ENCODE measurements around the gene PCNX3.

GRCh38 chr11:65612691-65613090 is 2.9 kb upstream of the PCNX3 start:
- TF ChIP-seq GATA2 (IDR thresholded peaks at IDR 0.05; ENCODE audit: low read depth, low read length) = no peak
- no peak for TF ChIP-seq GATA3 (IDR thresholded peaks at IDR 0.05; ENCODE audit: low read depth, low read length)

Data from SH-SY5Y (cell line).